Measurements from ENCODE around the gene C17orf107. TPM values are rescaled to one million over a fixed set of nuclear protein-coding genes. Genes with fewer than 3 reads are reported as not detected.

C17orf107 gene
- total and polyA plus RNA-seq, 2 of the 13 experiments (the other 11 are each of a cell fraction or from before 2014, with no cell fraction given), result 0.20 to 0.59 TPM

GRCh38 chr17:4948931-4949320, 49.6 kb downstream of the C17orf107 start (continued):
- TF ChIP-seq GRHL1 (CRISPR knock-in tag; conservative IDR thresholded peaks at IDR 0.05) (no peak), ZNF292 (CRISPR knock-in tag; IDR thresholded peaks at IDR 0.05; ENCODE audit: borderline replicate concordance, low read depth) (no peak), ZNF317 (CRISPR knock-in tag; IDR thresholded peaks at IDR 0.05) (no peak), FOXO4 (CRISPR knock-in tag; conservative IDR thresholded peaks at IDR 0.05) (no peak), U2AF1 (optimal IDR thresholded peaks at IDR 0.05; ENCODE audit: low read depth, low read length) (no peak), CSRNP2 (CRISPR knock-in tag; conservative IDR thresholded peaks at IDR 0.05; ENCODE audit: low read depth) (no peak), SRSF4 (IDR thresholded peaks at IDR 0.05; ENCODE audit: low read depth, low read length, poor library complexity, severe bottlenecking) (no peak), ZNF792 (CRISPR knock-in tag; IDR thresholded peaks at IDR 0.05) (no peak; the same call in 1 of the 2 replicates), BHLHE40 (IDR thresholded peaks at IDR 0.05; ENCODE audit: low read length) (0 out of 2 replicates have a peak, but pooled peaks have one; percentile 16), JARID2 (CRISPR knock-in tag; IDR thresholded peaks at IDR 0.05; ENCODE audit: insufficient replicate concordance) (no peak), ZNF281 (CRISPR knock-in tag; IDR thresholded peaks at IDR 0.05; ENCODE audit: borderline replicate concordance) (no peak), CAMTA2 (CRISPR knock-in tag; IDR thresholded peaks at IDR 0.05; ENCODE audit: borderline replicate concordance) (no peak), SSRP1 (CRISPR knock-in tag; IDR thresholded peaks at IDR 0.05) (0 out of 2 replicates have a peak, but pooled peaks have one; percentile 32), ZMYM2 (CRISPR knock-in tag; IDR thresholded peaks at IDR 0.05) (no peak), JDP2 (CRISPR knock-in tag; IDR thresholded peaks at IDR 0.05; ENCODE audit: borderline replicate concordance) (no peak), ZNF441 (CRISPR knock-in tag; IDR thresholded peaks at IDR 0.05; ENCODE audit: borderline replicate concordance) (no peak), KDM4B (CRISPR knock-in tag; IDR thresholded peaks at IDR 0.05) (no peak), ZNF337 (CRISPR knock-in tag; IDR thresholded peaks at IDR 0.05; ENCODE audit: borderline replicate concordance, low read depth) (no peak), ZBTB25 (CRISPR knock-in tag; IDR thresholded peaks at IDR 0.05) (peak; percentile 8; the same call in 1 of the 2 replicates), WIZ (CRISPR knock-in tag; IDR thresholded peaks at IDR 0.05) (no peak), TFDP2 (CRISPR knock-in tag; IDR thresholded peaks at IDR 0.05) (0 out of 2 replicates have a peak, but pooled peaks have one; percentile 48)

Measured in HepG2 (cell line).